H1 (cell line): ENCODE data around the gene ZNF362. TPM values are rescaled to one million over a fixed set of nuclear protein-coding genes. Genes with fewer than 3 reads are reported as not detected.

Experiments used
- CTCF ChIA-PET: fragments of 300-600 bp; sonication (Branson Sonifier 250); formaldehyde crosslinking; loops from one replicate; lab custom pipeline; 2021; ENCODE audit not compliant: partially characterized antibody; lab: Charles Lee
- POLR2A ChIA-PET: fragments of 300-600 bp; sonication (Branson Sonifier 250); formaldehyde crosslinking; loops from one replicate; lab custom pipeline; 2021; ENCODE audit warnings: inconsistent platforms; ENCODE audit not compliant: partially characterized antibody; lab: Charles Lee
- DNase-seq, 2 experiments: peaks; one replicate each; pipeline versions ENCODE4 v3.0.0 to v3.0.0-alpha.2; 2010 to 2022; ENCODE audit warnings: low spot score in 2 of 2, low read depth in 1 of 2, mixed read lengths in 1 of 2
- FAIRE-seq: peaks from 2 replicates; lab custom pipeline; 2011; peaks lifted over from hg19 to GRCh38; lab: Jason Lieb, UNC
- H2AFZ ChIP-seq: 2 replicates; pipeline ENCODE4 v1.8.1; 2012; ENCODE audit warnings: low read length, inconsistent platforms
- H2AK5ac ChIP-seq: 2 replicates; pipeline ENCODE4 v1.6.1; 2013; ENCODE audit warnings: low read depth, low read length
- H2BK120ac ChIP-seq: replicated peaks from 2 replicates; pipeline ENCODE3; 2013; ENCODE audit warnings: low read depth, low read length, inconsistent platforms
- H2BK12ac ChIP-seq: 2 replicates; pipeline ENCODE4 v1.6.1; 2013; ENCODE audit warnings: low read depth, low read length
- H2BK15ac ChIP-seq: 2 replicates; pipeline ENCODE4 v1.6.1; 2013; ENCODE audit warnings: low read length
- H2BK20ac ChIP-seq: 2 replicates; pipeline ENCODE4 v1.6.1; 2013; ENCODE audit warnings: low read length
- H2BK5ac ChIP-seq: 2 replicates; pipeline ENCODE4 v1.6.1; 2013; ENCODE audit warnings: low read depth, low read length
- H3K14ac ChIP-seq: 2 replicates; pipeline ENCODE4 v1.6.1; 2013; ENCODE audit warnings: inconsistent platforms; ENCODE audit not compliant: insufficient read length
- H3K18ac ChIP-seq: 2 replicates; pipeline ENCODE4 v1.6.1; 2013; ENCODE audit warnings: low read length; ENCODE audit errors: extremely low read depth
- H3K23ac ChIP-seq: 2 replicates; pipeline ENCODE4 v1.6.1; 2013; ENCODE audit warnings: inconsistent platforms; ENCODE audit not compliant: insufficient read length
- H3K23me2 ChIP-seq: 2 replicates; pipeline ENCODE4 v1.6.1; 2013; ENCODE audit warnings: low read depth, low read length
- H3K27ac ChIP-seq: 2 replicates; pipeline ENCODE4 v1.6.1; 2011; ENCODE audit warnings: low read depth, low read length, inconsistent platforms
- H3K27me3 ChIP-seq, 4 experiments: replicated peaks in 1 of 4; 1 replicate in 1 of 4; 2 replicates in 3 of 4; pipeline versions ENCODE4 v1.6.1 to v1.8.1; 2011 to 2013; ENCODE audit warnings: low read length in 3 of 4, mild to moderate bottlenecking in 3 of 4, inconsistent platforms in 2 of 4, mixed read lengths in 2 of 4, moderate library complexity in 1 of 4; ENCODE audit not compliant: control insufficient read depth in 3 of 4, insufficient read depth in 3 of 4; ENCODE audit errors: extremely low read depth in 1 of 4
- H3K36me3 ChIP-seq, 4 experiments: 2 replicates each; pipeline versions ENCODE4 v1.6.1 to v1.8.1; 2011 to 2013; ENCODE audit warnings: mild to moderate bottlenecking in 4 of 4, low read length in 3 of 4, moderate library complexity in 2 of 4, control low read depth in 1 of 4, inconsistent platforms in 1 of 4; ENCODE audit not compliant: insufficient read depth in 4 of 4, control insufficient read depth in 2 of 4
- H3K4ac ChIP-seq: replicated peaks from 2 replicates; pipeline ENCODE3; 2013; ENCODE audit warnings: low read length, low read depth, mixed read lengths, inconsistent platforms; ENCODE audit not compliant: insufficient read length
- H3K4me1 ChIP-seq, 4 experiments: replicated peaks in 1 of 4; 1 replicate in 1 of 4; 2 replicates in 3 of 4; pipeline versions ENCODE4 v1.6.1 to v1.8.1; 2011 to 2013; ENCODE audit warnings: low read length in 3 of 4, inconsistent platforms in 2 of 4, mixed read lengths in 1 of 4; ENCODE audit not compliant: insufficient read depth in 4 of 4, control insufficient read depth in 3 of 4
- H3K4me2 ChIP-seq, 2 experiments: 2 replicates each; pipeline versions ENCODE4 v1.6.1 to v1.8.1; 2011 to 2013; ENCODE audit warnings: low read depth in 2 of 2, low read length in 2 of 2, control low read depth in 1 of 2, inconsistent platforms in 1 of 2, mild to moderate bottlenecking in 1 of 2; ENCODE audit not compliant: insufficient read depth in 1 of 2
- H3K4me3 ChIP-seq, 4 experiments: fragments of 200-600, 300-600 bp in 1 of 4; sonication (generic), shearing (Covaris generic), sonication (Bioruptor Twin) in 1 of 4; 2 replicates each; pipeline versions ENCODE4 v1.5.1 to v1.8.1; 2011 to 2016; ENCODE audit warnings: low read length in 4 of 4, low read depth in 3 of 4, control low read depth in 2 of 4, inconsistent platforms in 2 of 4, mild to moderate bottlenecking in 2 of 4, mixed read lengths in 1 of 4, moderate library complexity in 1 of 4; ENCODE audit not compliant: insufficient read depth in 2 of 4; ENCODE audit errors: extremely low read depth in 1 of 4
- H3K56ac ChIP-seq: replicated peaks from 2 replicates; pipeline ENCODE3; 2013; ENCODE audit warnings: low read depth, mild to moderate bottlenecking, mixed read lengths, low read length, inconsistent platforms; ENCODE audit not compliant: insufficient read length
- H3K79me1 ChIP-seq: 2 replicates; pipeline ENCODE4 v1.6.1; 2013; ENCODE audit warnings: low read depth, low read length, control low read depth
- H3K79me2 ChIP-seq, 2 experiments: 2 replicates each; pipeline versions ENCODE4 v1.6.1 to v1.8.1; 2012 to 2013; ENCODE audit warnings: low read length in 2 of 2, mild to moderate bottlenecking in 2 of 2, inconsistent platforms in 1 of 2; ENCODE audit not compliant: insufficient read depth in 2 of 2, control insufficient read depth in 1 of 2
- H3K9ac ChIP-seq, 4 experiments: replicated peaks in 1 of 4; 1 replicate in 1 of 4; 2 replicates in 3 of 4; pipeline versions ENCODE4 v1.6.1 to v1.8.1; 2011 to 2013; ENCODE audit warnings: low read depth in 3 of 4, low read length in 3 of 4, control low read depth in 2 of 4, mild to moderate bottlenecking in 2 of 4, moderate library complexity in 2 of 4, inconsistent platforms in 1 of 4; ENCODE audit errors: extremely low read depth in 1 of 4
- H3K9me3 ChIP-seq, 2 experiments: 2 replicates each; pipeline versions ENCODE4 v1.6.1 to v1.8.1; 2012 to 2013; ENCODE audit warnings: mild to moderate bottlenecking in 2 of 2, moderate library complexity in 2 of 2, control low read depth in 1 of 2, inconsistent platforms in 1 of 2, low read depth in 1 of 2, low read length in 1 of 2, mixed read lengths in 1 of 2; ENCODE audit not compliant: insufficient read depth in 2 of 2
- H4K20me1 ChIP-seq, 2 experiments: replicated peaks in 1 of 2; 2 replicates each; pipeline versions ENCODE3 to v1.8.1; 2011 to 2013; ENCODE audit warnings: inconsistent platforms in 2 of 2, low read length in 2 of 2, mild to moderate bottlenecking in 1 of 2; ENCODE audit not compliant: insufficient read depth in 2 of 2, control insufficient read depth in 1 of 2
- H4K5ac ChIP-seq: 2 replicates; pipeline ENCODE4 v1.6.1; 2013; ENCODE audit warnings: low read length, low read depth, mixed read lengths, inconsistent platforms; ENCODE audit not compliant: insufficient read length
- H4K8ac ChIP-seq: 2 replicates; pipeline ENCODE4 v1.8.0; 2013; ENCODE audit warnings: mild to moderate bottlenecking, moderate library complexity, low read length, inconsistent platforms; ENCODE audit not compliant: insufficient read depth; ENCODE audit errors: extremely low read depth
- H4K91ac ChIP-seq: replicated peaks from 2 replicates; pipeline ENCODE3; 2013; ENCODE audit warnings: low read length, mixed read lengths, inconsistent platforms; ENCODE audit not compliant: insufficient read length
- TBP ChIP-seq: IDR thresholded peaks from 2 replicates; pipeline ENCODE4 v1.6.1; 2011; ENCODE audit warnings: low read depth, low read length, improper control_type of control experiment
- WGBS, 2 experiments: shearing (Covaris generic) in 1 of 2; methylation state at CpG; one replicate each; pipeline versions ENCODE4 v1.1.6 to v1.1.7; 2013 to 2015; ENCODE audit warnings: low lambda C conversion rate in 2 of 2, mixed read lengths in 2 of 2, inconsistent platforms in 1 of 2, low coverage in 1 of 2, missing lambda C conversion rate in 1 of 2; ENCODE audit not compliant: insufficient replicate concordance in 2 of 2, insufficient coverage in 1 of 2, insufficient read length in 1 of 2; ENCODE audit errors: extremely low coverage in 1 of 2, missing lambda C conversion rate in 1 of 2; 5-methylcytosine and 5-hydroxymethylcytosine counted together
- long read RNA-seq, 2 experiments: library from RNA in 1 of 2; library from capped mRNA in 1 of 2; stranded (forward); transcript quantifications; one replicate each; pipeline ENCODE4 v2.0.0, GENCODE V29; 2021; ENCODE audit warnings: inconsistent platforms in 1 of 2
- polyA minus RNA-seq, 3 experiments: library from RNA; depleted of rRNA, polyadenylated mRNA; stranded (reverse); fragments of >200 nt; gene quantifications; 1 replicate in 2 of 3; 2 replicates in 1 of 3; pipeline ENCODE4 v1.2.3, GENCODE V29; 2011
- polyA plus RNA-seq, 7 experiments: library from polyadenylated mRNA; depleted of rRNA in 3 of 7; stranded (reverse) in 5 of 7; unstranded in 2 of 7; fragments of >200 nt in 5 of 7; fragments of 200-250 nt in 2 of 7; gene quantifications; 1 replicate in 5 of 7; 2 replicates in 1 of 7; 4 replicates in 1 of 7; pipeline versions ENCODE4 v1.2.1 to v1.2.3, GENCODE V29; 2011 to 2013; ENCODE audit warnings: missing spikeins in 2 of 7, mixed read lengths in 2 of 7
- total RNA-seq: library from RNA; stranded (reverse); fragmentation: NEBNext Ultra II Directional; extraction: Animal tissue kit (Norgen Biotek cat#: 25700); gene quantifications from 2 replicates; pipeline ENCODE4 v1.2.1, GENCODE V29; 2021

Gene ZNF362
- total RNA-seq: 27.8 and 30.0 TPM in 2 replicates
- polyA plus RNA-seq (2011; rRNA removed): 24.2 and 40.4 TPM in 2 replicates
- 16.1 TPM for polyA plus RNA-seq (2011; cell fraction: cytosol; rRNA removed)
- 24.6 TPM for polyA plus RNA-seq (2011; cell fraction: nucleus; rRNA removed)
- polyA plus RNA-seq (2012, experiment 1 of 2): 15.4 to 21.7 TPM (median 18.6 TPM) in 4 replicates
- 16.3 TPM for polyA plus RNA-seq (2012, experiment 2 of 2)
- 20.9 TPM for polyA plus RNA-seq (2013, experiment 1 of 2)
- polyA plus RNA-seq (2013, experiment 2 of 2): 20.1 TPM
- 14.9 and 19.7 TPM in 2 replicates for polyA minus RNA-seq (2011; rRNA and poly(A)+ RNA removed)
- polyA minus RNA-seq (2011; cell fraction: cytosol; rRNA and poly(A)+ RNA removed): 17.6 TPM
- 17.4 TPM for polyA minus RNA-seq (2011; cell fraction: nucleus; rRNA and poly(A)+ RNA removed)
- long read RNA-seq, experiment 1, partial matches to known transcripts: 1 of 12 reads
- long read RNA-seq, experiment 1, other reads (novel, unspliced or antisense): 10 of 12 reads
- long read RNA-seq, experiment 2, partial matches to known transcripts: 5 of 5 reads
- long read RNA-seq, experiment 2, other reads (novel, unspliced or antisense): 0 of 5 reads

GRCh38 chr1:33256471-33257206 lies at the start of gene ZNF362:
TSS of gene ZNF362 (plus strand) at chr1:33256492. CDS start at chr1:33270575, 14,083 bp downstream.
- no peak within 1 kb of the TSS for H3K23ac ChIP-seq
- no peak within 1 kb of the TSS for H2BK20ac ChIP-seq
- no peak within 1 kb of the TSS for H2BK120ac ChIP-seq
- no peak within 1 kb of the TSS for H3K56ac ChIP-seq
- peak in 1 of 2 experiments; percentile 72 for DNase-seq
- H2AFZ ChIP-seq: no peak within 1 kb of the TSS
- H3K4ac ChIP-seq: no peak within 1 kb of the TSS
- peak within 1 kb of the TSS; percentile 79 to 91 (median 86) for H3K9ac ChIP-seq
- H2AK5ac ChIP-seq: no peak within 1 kb of the TSS
- peaks cover 0 to 21% (median 10%) of the 10 kb centered on the region in 4 experiments; a peak in 5 of 7 replicates for H3K4me1 ChIP-seq
- H3K9me3 ChIP-seq: no peaks in the 10 kb centered on the region
- H3K4me2 ChIP-seq: peak within 1 kb of the TSS; percentile 81 to 94
- H2BK15ac ChIP-seq: no peak within 1 kb of the TSS
- H4K8ac ChIP-seq: peak within 1 kb of the TSS; percentile 81
- H2BK5ac ChIP-seq: no peak within 1 kb of the TSS
- ChIA-PET CTCF (no interaction called here), POLR2A (interaction anchor here (0.6 to 1.4 kb wide), 5 partner anchors 9 to 73 kb away, joined by 3 to 5 read pairs (median 3); no protein-coding TSS in a partner anchor)
- H2BK12ac ChIP-seq: no peak within 1 kb of the TSS
- no peak within 1 kb of the TSS; the same call in 1 of the 2 replicates for H3K27ac ChIP-seq
- H4K91ac ChIP-seq: peak within 1 kb of the TSS; percentile 61
- peaks cover 0 to 5% of the 10 kb centered on the region in 2 experiments for H4K20me1 ChIP-seq
- no peaks in the 10 kb centered on the region for H3K36me3 ChIP-seq
- peaks cover 0 to 4% (median 0%) of the 10 kb centered on the region in 4 experiments; a peak in 1 of 7 replicates for H3K27me3 ChIP-seq
- H3K4me3 ChIP-seq: peak within 1 kb of the TSS; percentile 85 to 96 (median 91)
- H3K14ac ChIP-seq: no peak within 1 kb of the TSS
- peaks cover 15% of the 10 kb centered on the region for H3K79me1 ChIP-seq
- WGBS, 2 experiments: 1% methylated on average over 18 of the region's 88 CpGs; no CpG with 5 or more reads in 1 of the 2 experiments
- H4K5ac ChIP-seq: peak within 1 kb of the TSS; percentile 18
- peaks cover 7% of the 10 kb centered on the region; the same call in 1 of the 2 replicates for H3K23me2 ChIP-seq
- no peak for FAIRE-seq
- peaks cover 0 to 41% of the 10 kb centered on the region in 2 experiments; a peak in 2 of 4 replicates for H3K79me2 ChIP-seq
- no peak within 1 kb of the TSS; the same call in 1 of the 2 replicates for H3K18ac ChIP-seq
- TF ChIP-seq TBP: no peak
